HPDE6-E6E7 (cell line): ENCODE results near the gene SRPK3.
A peak's percentile ranks its signal among the peaks of the same experiment; 100 is the strongest.

Experiments used
- DNase-seq: peaks from one replicate; pipeline ENCODE4 v3.0.0; 2011; ENCODE audit warnings: missing footprints; ENCODE audit errors: extremely low spot score

SRPK3 gene

DNA sequence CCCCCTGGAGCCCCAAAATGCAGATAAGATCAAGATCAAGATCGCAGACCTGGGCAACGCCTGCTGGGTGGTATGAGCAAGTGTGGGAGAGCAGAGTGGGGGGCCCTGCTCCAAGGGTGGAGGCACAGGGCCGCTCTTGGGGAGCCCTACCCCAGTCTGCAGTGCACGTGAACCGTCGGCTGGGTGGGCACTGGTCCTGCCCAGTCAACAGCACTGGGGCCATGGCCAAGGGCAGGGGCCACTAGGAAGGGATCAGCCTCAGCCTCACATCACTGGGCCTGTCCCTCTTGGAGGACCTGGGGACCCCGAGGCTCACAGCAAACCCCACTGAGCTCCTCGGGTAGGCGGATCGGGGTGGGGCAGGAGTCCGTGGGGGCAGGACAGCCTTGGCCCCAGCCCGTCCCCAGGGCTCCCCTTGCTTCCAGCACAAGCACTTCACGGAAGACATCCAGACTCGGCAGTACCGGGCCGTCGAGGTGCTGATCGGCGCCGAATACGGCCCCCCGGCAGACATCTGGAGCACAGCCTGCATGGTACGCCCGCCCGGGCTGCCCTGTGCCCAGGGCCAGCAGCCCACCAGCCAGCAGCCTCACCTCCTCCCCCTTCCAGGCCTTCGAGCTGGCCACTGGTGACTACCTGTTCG is 3.6 kb downstream of the SRPK3 start:
- DNase-seq: no peak

DNA sequence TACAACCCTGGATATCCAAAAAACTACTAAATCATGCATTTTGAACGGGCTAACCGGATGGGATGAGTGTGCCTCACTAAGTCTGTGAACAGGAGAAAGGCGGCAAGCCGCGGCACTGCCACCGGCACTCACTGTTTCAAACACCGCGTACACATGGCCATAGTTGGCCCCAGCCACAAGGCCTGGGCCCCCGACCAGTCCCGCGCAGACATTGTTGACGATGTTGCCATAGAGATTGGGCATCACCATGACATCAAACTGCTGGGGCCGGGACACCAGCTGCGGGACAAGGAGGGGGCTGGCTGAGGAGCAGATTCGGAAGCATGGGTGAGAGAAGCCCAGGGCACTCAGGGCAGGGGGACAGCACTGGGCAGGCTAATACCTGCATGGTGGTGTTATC is 5.8 kb downstream of the SRPK3 start:
- no peak for DNase-seq

DNA sequence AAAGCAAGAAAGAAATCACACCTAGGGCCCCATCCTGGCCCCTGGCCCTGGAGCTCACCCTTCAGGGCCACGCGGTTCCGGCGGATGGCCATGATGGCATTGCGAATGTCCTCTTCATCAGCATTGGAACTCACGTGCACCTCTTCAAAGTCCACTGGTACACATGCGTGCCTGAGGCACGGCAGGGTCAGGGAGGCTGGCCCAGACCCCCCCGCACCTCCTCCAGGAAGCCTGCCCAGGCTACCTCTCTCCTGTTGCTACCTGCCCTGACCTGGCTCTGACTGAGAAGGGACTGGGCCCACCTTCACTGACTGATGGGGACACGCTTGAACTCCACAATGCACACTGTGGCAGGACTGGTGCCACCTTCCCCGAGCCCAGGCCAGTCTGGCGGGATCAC is 8.8 kb downstream of the SRPK3 start:
- DNase-seq: no peak

DNA sequence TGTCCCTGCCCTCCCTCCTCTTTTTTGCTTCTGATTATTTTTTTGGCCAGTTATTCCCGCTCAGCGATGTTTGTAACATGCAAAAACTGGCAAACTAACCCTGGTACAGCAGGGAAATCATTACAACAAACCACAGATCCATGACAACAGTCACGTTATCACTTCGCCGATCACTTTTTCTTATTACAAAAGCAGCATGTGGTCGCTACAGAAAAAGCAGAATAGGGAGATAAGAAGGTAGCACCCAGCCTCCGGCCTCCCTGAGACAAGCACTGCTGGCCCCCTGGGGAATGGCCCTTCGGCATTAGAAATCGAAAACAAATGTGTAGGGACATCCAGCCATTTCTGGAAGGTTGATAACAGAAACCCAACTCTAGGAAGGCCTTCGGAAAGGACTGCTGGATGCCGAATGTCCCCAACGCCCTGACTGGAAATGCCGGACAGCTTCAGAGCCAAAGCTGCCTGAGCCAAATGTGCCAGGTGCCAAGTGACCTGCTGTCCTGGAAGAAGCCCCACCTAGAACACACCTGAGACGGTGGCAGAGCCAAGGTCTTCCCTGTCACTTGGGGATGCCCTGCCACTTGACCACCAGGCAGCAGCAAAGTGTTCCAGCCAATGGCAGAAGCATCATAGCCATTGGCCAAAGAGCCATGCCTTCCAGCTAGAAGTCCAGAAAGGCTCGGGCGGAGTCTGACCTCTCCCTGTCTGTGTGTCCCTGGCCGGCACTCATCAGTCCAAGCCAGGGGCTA is 10.4 kb downstream of the SRPK3 start:
- DNase-seq: no peak

DNA sequence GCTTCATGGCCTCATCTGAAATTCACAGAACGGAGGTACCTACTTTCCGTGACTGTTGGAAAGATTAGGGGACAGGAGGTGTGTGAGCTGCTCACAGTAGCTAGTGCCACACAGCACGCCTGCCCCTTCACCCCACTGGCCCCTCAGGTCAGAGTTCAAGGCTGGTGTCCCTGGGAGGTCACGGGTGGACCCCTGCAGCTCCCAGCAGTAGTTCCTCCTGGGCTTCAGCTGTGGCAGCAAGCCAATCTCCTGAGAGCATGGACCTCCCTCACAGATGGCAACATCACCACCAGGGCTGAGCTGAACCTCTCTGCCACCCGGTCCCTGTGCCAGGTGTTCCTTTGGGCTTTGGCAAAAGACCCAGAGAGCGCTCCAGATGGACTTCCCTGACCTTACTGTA is 11.5 kb downstream of the SRPK3 start:
- no peak for DNase-seq

DNA sequence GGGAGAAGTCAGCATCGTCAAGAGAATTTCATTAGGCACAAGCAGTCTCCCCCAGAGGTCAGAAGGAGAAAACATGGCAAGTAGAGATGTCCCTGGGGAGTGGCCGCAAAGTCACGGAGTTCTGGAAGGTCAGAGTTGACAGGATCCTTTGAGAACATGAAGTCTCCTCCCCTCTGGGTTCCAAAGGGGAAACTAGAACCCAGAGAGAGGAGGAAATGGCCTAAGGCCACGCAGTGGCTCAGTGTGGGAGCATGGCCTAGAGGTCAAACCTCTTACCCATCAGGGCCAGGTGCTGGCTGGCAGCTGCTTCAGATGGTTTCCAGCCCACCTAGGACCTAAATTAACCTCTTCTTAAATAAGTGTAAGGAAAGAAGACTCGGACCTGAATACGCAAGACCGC is 12.4 kb downstream of the SRPK3 start:
- no peak for DNase-seq

DNA sequence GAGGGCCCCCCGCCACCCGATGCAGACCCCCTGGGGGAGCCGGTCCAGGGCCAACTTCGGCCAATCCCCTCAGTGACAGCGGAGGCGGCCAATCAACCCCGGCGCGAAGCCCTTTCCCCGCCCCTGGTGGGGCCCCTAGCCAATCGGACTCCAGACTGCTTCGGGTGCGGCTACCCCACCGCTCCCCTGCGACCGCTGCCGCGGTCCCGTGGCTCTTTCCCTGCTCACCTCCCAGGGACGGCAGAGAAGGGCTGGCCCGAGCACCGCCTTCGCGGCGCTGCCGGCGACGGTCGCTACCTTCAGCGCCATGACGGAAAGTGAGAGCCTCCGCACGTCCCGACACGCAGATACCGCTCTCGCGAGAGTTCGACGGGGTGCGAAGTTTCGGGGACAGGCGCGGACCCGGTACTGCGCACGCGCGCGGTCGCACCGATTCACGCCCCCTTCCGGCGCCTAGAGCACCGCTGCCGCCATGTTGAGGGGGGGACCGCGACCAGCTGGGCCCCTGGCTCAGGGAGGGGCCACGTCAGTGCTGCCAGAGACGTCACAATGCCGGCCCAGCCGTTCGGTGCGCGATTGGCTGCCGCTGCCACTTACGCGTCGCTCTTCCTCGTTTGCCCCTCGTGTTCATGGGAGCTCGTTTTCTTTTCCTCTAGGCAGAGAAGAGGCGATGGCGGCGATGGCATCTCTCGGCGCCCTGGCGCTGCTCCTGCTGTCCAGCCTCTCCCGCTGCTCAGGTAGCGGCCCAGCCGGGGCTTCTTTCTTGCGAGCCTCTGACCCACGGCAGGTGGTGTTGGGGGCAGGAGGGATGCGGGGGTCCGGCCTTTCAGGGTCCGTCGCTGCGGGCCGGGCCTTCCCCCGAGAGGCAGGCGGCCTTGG is 13.4 kb downstream of the SRPK3 start, which contains the start of the genes IDH3G and SSR4:
Gene IDH3G (minus strand): TSS at position 358 of the 879 bp plus-strand sequence. CDS start 49 bp downstream, at position 309.
Gene SSR4 (plus strand): TSS at position 651 of the 879 bp plus-strand sequence. CDS start 20 bp downstream, at position 671.
- DNase-seq: peak; percentile 100

DNA sequence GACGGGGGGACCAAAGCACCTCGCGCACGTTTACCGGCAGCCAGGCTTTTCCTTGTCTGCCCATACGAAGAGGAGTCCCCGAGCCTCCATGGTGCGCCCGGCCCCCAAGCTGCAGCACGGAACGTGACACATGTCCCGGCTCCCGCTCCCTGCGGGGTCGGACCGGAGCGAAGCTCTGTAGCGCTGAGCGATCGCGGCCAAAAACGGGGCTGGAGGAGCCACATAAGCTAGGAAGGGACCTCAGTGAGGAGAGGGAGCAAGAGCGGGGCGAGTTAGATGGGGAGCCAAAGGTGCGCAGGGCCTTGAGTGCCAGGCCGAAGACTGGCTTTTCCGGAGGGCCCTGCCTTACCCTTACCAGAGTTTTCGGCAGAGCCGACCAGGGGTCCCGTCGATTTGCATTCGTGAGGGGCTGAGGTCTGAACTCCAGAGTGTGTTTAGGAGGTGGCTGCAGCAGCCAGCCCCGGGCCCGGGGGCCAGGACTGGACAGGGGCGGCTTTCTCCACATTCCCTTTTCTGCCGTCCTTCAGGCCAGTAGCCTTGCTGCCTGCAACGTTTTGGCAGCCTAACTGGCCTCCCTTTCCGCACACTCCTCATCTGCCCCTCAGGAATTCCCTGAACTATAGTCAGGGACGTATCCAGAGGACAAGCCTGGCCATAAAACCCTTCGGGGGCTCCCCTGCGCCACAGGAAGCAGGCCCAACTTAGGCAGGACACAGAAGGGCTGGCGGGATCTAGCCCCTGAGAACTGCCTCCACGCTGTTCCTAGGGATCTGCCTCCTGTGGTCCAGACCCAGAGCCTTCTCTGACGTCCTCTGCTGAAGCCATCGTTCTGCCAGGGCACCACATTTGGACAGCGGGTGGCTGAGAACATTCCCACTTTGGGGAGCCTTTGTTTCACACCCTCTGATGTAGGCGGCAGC is 14.3 kb downstream of the SRPK3 start:
- no peak for DNase-seq

DNA sequence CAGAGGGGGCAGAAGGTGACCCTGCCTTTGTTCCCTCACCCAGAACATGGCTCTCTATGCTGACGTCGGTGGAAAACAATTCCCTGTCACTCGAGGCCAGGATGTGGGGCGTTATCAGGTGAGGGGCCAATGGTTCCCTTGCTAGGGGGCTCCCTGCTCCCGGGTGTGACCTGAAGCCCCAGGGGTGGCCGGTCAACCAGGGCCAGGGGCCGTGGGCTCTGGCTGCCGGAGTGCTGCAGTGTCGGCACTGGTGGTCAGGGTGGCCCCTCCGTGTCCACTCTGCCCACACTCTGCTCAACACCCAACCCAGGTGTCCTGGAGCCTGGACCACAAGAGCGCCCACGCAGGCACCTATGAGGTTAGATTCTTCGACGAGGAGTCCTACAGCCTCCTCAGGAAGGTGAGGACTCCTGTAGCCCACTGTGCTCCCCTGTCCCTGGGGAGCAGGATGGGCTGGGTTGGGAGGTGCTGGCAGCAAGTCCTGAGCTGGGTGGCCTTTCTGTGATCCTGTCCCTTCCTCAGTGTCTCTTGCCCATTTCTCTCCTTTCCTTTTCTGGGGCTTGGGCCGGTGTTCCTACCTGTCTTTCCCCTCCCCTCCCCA is 16.7 kb downstream of the SRPK3 start:
- no peak for DNase-seq

DNA sequence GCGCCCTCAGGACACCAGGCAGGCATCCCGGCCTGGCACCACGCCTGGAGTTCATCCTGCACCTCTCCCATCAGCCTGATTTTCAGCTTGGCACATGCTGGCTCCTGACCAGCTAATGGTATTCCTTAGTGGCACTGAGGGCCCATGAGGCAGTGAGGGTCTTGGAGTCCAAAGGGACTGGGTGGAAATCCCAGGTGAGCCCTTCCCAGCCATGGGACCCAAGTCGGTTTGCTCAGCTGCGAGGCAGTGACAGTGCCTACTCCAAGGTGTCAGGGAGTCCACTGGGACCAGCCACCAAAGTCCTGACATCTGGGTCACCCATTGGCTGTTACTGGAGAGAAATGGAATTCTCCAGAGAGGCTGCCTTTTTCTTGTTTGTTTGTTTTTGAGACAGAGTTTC is 18.5 kb downstream of the SRPK3 start:
- no peak for DNase-seq

DNA sequence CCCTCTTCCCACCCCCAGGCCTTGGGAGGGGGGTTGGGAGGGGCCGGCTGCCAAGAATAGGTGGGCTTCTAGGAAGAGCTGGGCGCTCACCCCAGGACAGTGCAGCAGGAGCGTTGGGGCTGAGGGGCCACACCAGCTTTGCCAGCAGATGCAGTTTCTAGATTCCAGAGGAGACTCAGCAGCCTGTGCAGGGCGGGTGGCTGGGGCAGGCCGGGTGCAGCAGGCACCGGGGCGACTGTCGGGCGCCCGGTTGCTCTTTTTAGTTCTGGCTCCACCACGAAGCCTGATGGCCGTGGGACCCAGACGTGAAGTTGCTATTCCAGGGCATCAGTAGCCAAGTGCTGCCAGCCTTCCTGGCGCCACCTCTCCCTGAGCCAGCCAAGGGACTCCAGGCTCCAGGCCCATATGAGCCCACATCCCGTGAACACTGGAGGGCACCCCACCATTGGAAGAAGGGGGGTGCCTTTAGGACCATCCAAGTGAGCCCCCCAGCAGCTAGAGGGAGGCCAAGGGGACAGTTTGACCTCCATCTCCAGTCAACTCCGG is 19.4 kb downstream of the SRPK3 start:
- DNase-seq: no peak

DNA sequence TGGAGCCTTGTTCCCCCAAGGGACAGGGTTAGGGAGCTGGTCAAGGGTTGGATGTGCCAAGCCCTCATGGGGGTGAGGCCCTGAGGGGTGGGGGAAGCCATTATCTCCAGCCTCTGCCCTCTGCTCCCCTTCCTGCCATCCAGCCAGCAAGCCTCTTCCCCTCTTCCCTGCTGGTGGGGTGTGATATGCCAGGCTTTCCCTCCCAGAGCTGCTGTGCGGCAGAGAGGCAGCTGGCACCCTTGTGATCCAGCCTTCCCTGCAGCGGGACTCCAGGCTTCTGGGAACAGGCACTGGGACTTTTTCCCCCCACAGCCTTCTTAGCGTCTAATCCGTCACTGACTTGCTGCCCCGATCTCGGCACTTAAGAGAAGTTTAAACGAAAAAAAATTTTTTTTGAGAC is 19.9 kb downstream of the SRPK3 start:
- DNase-seq: no peak

DNA sequence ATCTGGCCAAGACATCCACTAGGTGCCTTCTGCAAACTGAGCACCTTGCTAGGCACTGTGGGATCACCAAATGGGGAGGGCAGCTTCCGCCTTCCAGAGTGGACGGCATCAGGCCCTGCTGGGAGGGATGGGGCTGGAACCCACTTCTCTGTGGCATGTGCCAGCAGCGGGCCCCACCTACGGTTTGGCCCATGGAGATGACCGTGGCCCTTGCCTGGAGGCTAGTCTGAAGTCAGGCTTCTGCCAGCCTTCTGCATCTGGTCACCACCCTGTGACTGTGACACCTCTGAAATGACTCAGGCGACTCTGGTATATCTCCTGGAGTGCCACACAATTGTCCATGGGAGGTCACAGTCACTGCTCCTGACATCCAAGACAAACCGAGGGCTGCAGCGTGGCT is 20.8 kb downstream of the SRPK3 start:
- no peak for DNase-seq

DNA sequence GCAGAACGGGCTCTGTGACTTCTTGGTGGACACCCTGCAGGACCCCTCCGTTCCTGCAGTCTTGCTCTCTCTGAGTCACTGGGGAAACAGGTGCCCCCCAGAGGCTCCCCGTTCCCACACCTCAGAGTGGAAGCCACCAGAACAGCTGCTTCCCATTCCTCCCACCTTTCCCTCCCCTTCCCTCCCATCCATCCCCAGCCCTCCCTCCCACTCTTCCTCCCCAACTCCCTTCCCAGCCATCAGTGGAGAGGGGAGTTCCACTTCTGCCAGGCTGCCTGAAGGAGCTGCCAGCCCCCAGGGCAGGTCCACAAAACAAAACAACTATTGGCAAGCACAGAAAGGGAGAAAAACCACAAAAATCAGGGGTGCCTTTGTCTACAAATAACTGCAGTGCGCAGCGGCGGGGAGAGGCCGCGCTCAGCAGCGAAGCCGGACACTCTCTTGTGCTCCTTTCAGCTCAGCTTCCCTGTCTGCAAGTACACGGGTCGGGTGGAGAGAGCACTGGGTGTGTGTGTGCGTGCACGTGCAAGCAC is 21.7 kb downstream of the SRPK3 start:
- no peak for DNase-seq

DNA sequence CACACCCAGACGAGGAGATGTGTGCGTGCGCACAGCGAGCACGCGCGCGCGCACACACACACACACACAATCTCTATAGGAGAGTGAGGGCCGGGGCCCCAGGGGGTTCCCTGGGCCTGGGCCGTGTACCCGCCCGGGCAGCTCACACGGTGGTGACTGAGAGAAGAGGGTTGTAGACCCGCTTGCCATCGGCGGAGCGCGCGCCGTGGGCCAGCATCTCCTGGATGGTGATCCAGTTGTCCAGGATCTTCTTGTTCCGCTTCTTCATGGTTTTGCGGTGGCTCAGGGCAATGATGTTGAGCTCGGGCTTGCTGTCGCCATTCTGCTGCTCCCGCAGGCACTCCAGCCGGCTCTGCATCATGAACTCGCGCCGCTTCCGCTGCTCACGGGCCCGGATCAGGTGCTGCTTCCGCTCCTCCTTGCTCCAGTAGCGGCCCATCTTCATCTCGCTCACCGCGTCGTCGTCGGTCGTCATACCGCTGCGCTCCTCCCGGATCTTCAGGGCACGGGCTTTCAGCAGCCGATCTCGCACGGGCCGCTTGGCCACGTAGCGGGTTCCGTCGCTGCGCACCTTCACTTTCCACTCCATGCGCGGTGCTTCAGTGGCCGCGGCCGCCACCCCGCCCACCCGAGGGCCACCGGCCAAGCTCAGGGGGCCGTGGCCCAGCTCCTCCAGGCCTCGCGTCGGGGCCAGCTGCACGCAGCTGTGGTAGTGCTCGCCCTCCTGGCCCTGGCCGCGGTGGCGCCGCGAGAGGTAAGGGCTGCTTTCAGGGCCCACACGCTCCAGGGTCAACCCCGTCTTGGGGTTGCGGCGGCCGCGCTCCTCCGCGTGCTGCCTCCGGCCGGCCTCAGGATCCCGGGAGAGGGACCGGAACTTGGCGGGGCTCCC is 22.6 kb downstream of the SRPK3 start:
- no peak for DNase-seq

DNA sequence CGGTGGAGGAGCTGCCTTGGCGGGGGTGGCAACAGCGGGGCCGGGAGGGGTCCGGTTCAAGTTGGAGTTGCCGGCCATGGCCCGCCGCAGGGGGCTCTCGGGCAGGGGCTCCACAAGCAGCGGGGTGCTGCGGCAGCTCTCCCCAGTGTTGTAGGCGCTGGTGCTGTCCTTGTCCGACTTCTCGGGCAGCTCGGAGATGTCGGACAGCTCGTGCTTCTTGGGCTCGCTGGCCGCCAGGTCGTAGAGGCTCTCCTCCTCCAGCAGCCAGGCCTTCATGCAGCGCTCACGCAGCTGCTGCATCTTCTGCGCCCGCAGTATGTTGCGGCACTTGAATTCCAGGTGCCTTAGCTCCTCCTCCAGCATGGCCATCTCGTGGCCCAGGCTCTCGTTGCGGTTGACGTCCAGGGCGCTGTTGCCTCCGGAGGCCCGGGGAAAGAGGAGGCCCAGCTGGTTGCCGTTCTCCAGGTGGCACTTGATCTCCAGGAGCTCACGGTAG is 23.3 kb downstream of the SRPK3 start:
- DNase-seq: no peak

DNA sequence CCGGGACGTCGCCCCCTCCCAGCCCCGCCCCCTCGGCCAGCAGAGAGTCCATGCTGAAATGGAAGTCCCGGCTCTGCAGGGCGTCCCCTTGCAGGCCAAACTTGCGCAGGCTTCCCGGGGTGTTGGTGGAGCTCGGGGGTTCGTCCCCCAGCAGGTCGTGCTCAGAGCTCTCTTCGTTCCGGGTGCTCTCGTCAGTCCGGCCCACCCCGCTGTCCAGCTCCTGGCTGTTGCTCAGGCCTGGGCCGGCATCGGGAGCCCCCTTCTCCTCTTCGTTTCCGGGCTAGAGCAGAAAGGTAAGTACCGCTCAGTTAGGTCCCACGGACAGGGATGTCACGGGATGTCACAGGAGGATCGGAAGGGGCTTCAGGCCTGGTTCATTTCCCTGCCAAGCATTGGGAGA is 23.8 kb downstream of the SRPK3 start:
- no peak for DNase-seq

DNA sequence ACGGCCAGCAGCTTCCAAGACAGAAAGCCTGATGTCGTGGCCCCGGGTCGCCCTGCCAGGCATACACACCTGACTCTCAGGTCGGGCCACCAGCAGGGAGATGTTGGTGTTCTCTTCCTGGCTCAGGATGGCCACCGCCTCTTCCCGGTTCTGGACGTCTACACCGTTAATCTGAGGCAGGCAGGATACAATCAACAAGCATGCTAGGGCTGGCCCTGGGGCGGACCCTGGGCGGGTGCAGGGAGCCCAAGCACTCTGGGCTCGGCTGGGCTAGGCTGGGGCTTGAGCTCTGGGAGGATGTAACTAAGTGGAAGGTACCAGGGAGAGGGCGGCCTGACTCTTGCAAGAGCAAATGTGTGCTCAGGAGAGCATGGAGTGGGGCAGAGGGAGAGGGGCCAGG is 24.6 kb downstream of the SRPK3 start:
- DNase-seq: no peak

DNA sequence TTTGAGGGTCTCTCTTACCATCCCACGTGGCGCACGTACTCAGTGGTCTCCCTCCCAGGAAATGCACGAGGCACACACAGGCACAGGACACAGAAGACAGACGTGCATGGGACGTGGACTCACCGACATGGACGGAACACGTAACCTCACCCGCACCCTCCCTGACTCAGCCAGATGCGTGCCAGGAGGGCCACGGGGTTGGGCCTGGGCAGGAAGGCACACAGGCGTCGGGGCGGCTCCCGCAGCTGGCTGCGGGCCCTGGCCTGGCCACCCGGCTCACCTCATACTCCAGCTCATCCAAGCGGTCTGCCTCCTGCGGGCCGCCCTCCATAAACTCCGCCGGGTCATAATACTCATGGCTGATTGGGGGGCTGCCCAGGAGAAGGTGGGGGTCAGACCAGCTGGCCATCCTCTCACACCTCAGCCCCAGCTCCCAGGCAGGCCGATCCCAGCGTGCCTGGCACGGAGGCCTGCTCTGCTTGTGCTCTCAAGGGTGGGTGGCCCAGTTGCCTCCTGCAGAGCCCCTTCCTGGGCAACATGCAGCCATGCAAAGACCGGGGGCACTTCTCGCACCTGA is 26.2 kb downstream of the SRPK3 start:
- no peak for DNase-seq
